ENCODE measurements around the gene CEP192. TPM values are rescaled to one million over a fixed set of nuclear protein-coding genes. Genes with fewer than 3 reads are reported as not detected.

Gene CEP192
- total RNA-seq, 1 experiment from 2014 or later = 24.3 TPM

DNA sequence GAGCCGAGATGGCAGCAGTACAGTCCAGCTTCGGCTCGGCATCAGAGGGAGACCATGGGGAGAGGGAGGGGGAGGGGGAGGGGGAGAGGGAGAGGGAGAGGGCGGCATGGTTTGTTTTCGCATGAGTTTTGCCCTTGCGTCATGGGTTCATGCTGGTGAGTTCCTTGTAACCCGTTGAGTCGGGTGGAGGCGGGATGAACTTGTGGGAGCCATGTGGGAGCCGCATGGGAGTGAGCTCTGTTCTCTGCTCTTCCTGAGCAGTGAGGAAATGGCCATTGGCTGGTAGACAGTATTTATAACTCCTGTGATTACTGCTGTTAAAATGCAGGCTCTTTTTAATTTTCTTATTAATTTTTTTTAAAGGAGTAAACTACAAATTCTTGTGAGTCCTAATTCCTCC is 108.0 kb downstream of the CEP192 start:
- TF ChIP-seq EZH2phosphoT487 (IDR thresholded peaks at IDR 0.05; ENCODE audit: borderline replicate concordance) (no peak), SRF (IDR thresholded peaks at IDR 0.05; ENCODE audit: low read depth) (no peak), ELF1 (IDR thresholded peaks at IDR 0.05; ENCODE audit: borderline replicate concordance, low read depth) (no peak), YY1 (IDR thresholded peaks at IDR 0.05; ENCODE audit: extremely low read depth, insufficient replicate concordance, low read depth, low read length) (no peak), EGR1 (IDR thresholded peaks at IDR 0.05; ENCODE audit: low read depth) (no peak), TCF7L2 (IDR thresholded peaks at IDR 0.05; ENCODE audit: borderline replicate concordance, extremely low read depth, insufficient read depth, insufficient read length) (no peak), RAD21 (IDR thresholded peaks at IDR 0.05; ENCODE audit: low read depth) (no peak)
- no peaks in the 10 kb centered on the region for H3K4me1 ChIP-seq (ENCODE audit: control insufficient read depth in 1 of 2, insufficient read depth in 2 of 2, low read length in 2 of 2)
- H2AFZ ChIP-seq (ENCODE audit: low read depth, low read length, poor library complexity, severe bottlenecking) = no peak overlapping the region
- POLR2A ChIA-PET = no interaction called here
- RAD21 ChIA-PET (ENCODE audit: low non-redundant PET in 1 of 2, low total read pairs in 2 of 2, uncharacterized antibody in 2 of 2, unreplicated experiment in 2 of 2) = no interaction called here
- H3K27me3 ChIP-seq (ENCODE audit: insufficient read depth, low read length) = no peaks in the 10 kb centered on the region
- no peak overlapping the region for H3K4me2 ChIP-seq (ENCODE audit: low read length)
- peaks cover 28 to 38% of the 10 kb centered on the region in 2 experiments; a peak in 3 of 4 replicates for H3K36me3 ChIP-seq (ENCODE audit: control insufficient read depth in 1 of 2, insufficient read depth in 2 of 2, low read length in 2 of 2)
- H3K9me3 ChIP-seq (ENCODE audit: control insufficient read depth in 1 of 2, insufficient read depth in 1 of 2, low read depth in 1 of 2, low read length in 2 of 2) = no peaks in the 10 kb centered on the region
- H3K9me2 ChIP-seq (ENCODE audit: insufficient read depth) = no peaks in the 10 kb centered on the region
- no peak overlapping the region for H3K27ac ChIP-seq (ENCODE audit: low read depth, low read length)
- H3K4me3 ChIP-seq (replicated peaks in 1 of 2; ENCODE audit: low read depth in 1 of 2, low read length in 2 of 2) = no peak overlapping the region
- ATAC-seq (no peak), DNase-seq (ENCODE audit: low read depth, low spot score) (no peak)
- H3K9ac ChIP-seq (ENCODE audit: low read length) = no peak overlapping the region
- no peaks in the 10 kb centered on the region for H3K79me2 ChIP-seq (ENCODE audit: insufficient read depth, low read length)
- CTCF ChIA-PET = no interaction called here
- intact Hi-C loops (cut with micrococcal nuclease) = no loop called here
- H4K20me1 ChIP-seq (ENCODE audit: insufficient read depth) = no peaks in the 10 kb centered on the region
- BruUV-seq (replicated peaks) = no TSS peak

DNA sequence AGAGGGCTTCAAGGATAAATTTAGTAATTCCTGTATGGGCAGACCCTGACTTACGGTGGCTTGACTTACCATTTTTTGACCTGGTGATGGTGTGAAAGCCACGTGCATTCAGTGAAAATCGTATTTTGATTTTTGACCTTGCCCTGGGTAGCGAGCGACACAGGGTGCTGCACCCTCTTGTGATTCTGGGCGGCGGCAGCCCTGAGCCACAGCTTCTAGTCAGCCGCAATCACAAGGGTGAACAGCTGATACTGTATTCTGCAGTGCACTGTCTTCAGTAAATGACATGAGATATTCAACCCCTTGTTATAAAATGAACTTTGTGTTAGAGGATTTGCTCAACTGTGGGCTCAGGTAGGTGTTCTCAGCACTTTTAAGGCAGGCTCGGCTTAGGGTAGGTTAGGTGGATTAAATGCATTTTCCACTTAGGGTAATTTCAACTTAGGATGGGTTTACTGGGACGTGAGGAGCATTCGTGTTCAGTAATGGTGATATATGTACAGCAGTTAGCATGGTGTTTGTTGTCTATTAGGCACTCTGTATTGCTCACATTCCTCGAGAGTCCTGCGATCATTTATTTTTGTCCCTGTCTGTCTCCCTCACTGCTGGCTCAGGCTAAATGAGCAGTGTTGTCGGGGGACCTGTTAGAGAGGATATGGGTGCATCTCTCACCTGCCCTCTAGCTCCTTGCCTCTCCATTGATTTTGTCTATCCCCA is 109.9 kb downstream of the CEP192 start:
- no peaks in the 10 kb centered on the region for H3K27me3 ChIP-seq (ENCODE audit: insufficient read depth, low read length)
- no peaks in the 10 kb centered on the region for H3K9me2 ChIP-seq (ENCODE audit: insufficient read depth)
- ChIA-PET RAD21 (ENCODE audit: low non-redundant PET in 1 of 2, low total read pairs in 2 of 2, uncharacterized antibody in 2 of 2, unreplicated experiment in 2 of 2) (no interaction called here), CTCF (no interaction called here), POLR2A (no interaction called here)
- peaks cover 30 to 48% of the 10 kb centered on the region in 2 experiments; a peak in 3 of 4 replicates for H3K36me3 ChIP-seq (ENCODE audit: control insufficient read depth in 1 of 2, insufficient read depth in 2 of 2, low read length in 2 of 2)
- TF ChIP-seq SRF (IDR thresholded peaks at IDR 0.05; ENCODE audit: low read depth) (no peak), JUND (IDR thresholded peaks at IDR 0.05) (no peak), ZFX (IDR thresholded peaks at IDR 0.05) (no peak), FOSL1 (IDR thresholded peaks at IDR 0.05; ENCODE audit: low read depth) (no peak), YY1 (IDR thresholded peaks at IDR 0.05; ENCODE audit: extremely low read depth, insufficient replicate concordance, low read depth, low read length) (no peak), SIN3A (IDR thresholded peaks at IDR 0.05; ENCODE audit: low read depth) (no peak), POLR2A (IDR thresholded peaks at IDR 0.05; ENCODE audit: borderline replicate concordance, extremely low read depth, insufficient read depth, insufficient read length) (no peak), TCF7L2 (IDR thresholded peaks at IDR 0.05; ENCODE audit: borderline replicate concordance, extremely low read depth, insufficient read depth, insufficient read length) (no peak), EZH2 (IDR thresholded peaks at IDR 0.05) (no peak)
- no peak for ATAC-seq
- no peaks in the 10 kb centered on the region for H4K20me1 ChIP-seq (ENCODE audit: insufficient read depth)
- no peak overlapping the region for H3K27ac ChIP-seq (ENCODE audit: low read depth, low read length)
- DNase-seq (ENCODE audit: low read depth, low spot score) = no peak
- no peaks in the 10 kb centered on the region for H3K79me2 ChIP-seq (ENCODE audit: insufficient read depth, low read length)
- no peak overlapping the region for H3K4me2 ChIP-seq (ENCODE audit: low read length)
- no peaks in the 10 kb centered on the region for H3K9me3 ChIP-seq (ENCODE audit: control insufficient read depth in 1 of 2, insufficient read depth in 1 of 2, low read depth in 1 of 2, low read length in 2 of 2)
- no peak overlapping the region for H3K4me3 ChIP-seq (replicated peaks in 1 of 2; ENCODE audit: low read depth in 1 of 2, low read length in 2 of 2)
- no peaks in the 10 kb centered on the region for H3K4me1 ChIP-seq (ENCODE audit: control insufficient read depth in 1 of 2, insufficient read depth in 2 of 2, low read length in 2 of 2)
- no TSS peak for BruUV-seq (replicated peaks)
- H3K9ac ChIP-seq (ENCODE audit: low read length) = no peak overlapping the region
- no peak overlapping the region for H2AFZ ChIP-seq (ENCODE audit: low read depth, low read length, poor library complexity, severe bottlenecking)
- intact Hi-C loops (cut with micrococcal nuclease) = no loop called here
